Upper lobe of right lung (tissue), 1 donor: ENCODE data around the gene TSSK6. TPM values are rescaled to one million over a fixed set of nuclear protein-coding genes. Genes with fewer than 3 reads are reported as not detected.

Experiments used
- ATAC-seq: fragments of 200-7000 bp; cut with Tn5 transposase; one replicate; pipeline ENCODE4 v1.9.1; 2020; ENCODE audit warnings: mild to moderate bottlenecking, moderate library complexity
- DNase-seq: peaks from one replicate; pipeline ENCODE4 v3.0.0-alpha.2; 2020
- H3K27ac ChIP-seq: fragments of 200-600 bp; one replicate; pipeline ENCODE4 v1.8.0; 2022
- H3K27me3 ChIP-seq: fragments of 200-600 bp; one replicate; pipeline ENCODE4 v1.8.0; 2022; ENCODE audit warnings: mild to moderate bottlenecking
- H3K36me3 ChIP-seq: fragments of 200-600 bp; one replicate; pipeline ENCODE4 v1.8.0; 2022
- H3K4me1 ChIP-seq: fragments of 200-600 bp; one replicate; pipeline ENCODE4 v1.8.0; 2022
- H3K4me3 ChIP-seq: fragments of 200-600 bp; one replicate; pipeline ENCODE4 v1.8.0; 2022; ENCODE audit warnings: mild to moderate bottlenecking
- H3K9me3 ChIP-seq: fragments of 200-600 bp; one replicate; pipeline ENCODE4 v1.8.0; 2022
- CTCF ChIP-seq: fragments of 200-600 bp; IDR thresholded peaks from one replicate; pipeline ENCODE4 v1.8.0; 2022; ENCODE audit warnings: antibody characterized with exemption
- intact Hi-C: fragments of 100-400 bp; cut with DNase I; formaldehyde crosslinking; loops from one replicate; pipeline ENCODE4 v1.11.0; 2022
- total RNA-seq: library from RNA; stranded (reverse); fragmentation: NEBNext Ultra II Directional; extraction: Animal tissue kit (Norgen Biotek cat#: 25700); gene quantifications from one replicate; pipeline ENCODE4 v1.2.1, GENCODE V29; 2021
- donor health status: DM: no; HTN: yes; CAD: no; lungs with severe emphysema.

The TSSK6 gene
- total RNA-seq, 1 donor from 2014 or later: 1.8 TPM

DNA sequence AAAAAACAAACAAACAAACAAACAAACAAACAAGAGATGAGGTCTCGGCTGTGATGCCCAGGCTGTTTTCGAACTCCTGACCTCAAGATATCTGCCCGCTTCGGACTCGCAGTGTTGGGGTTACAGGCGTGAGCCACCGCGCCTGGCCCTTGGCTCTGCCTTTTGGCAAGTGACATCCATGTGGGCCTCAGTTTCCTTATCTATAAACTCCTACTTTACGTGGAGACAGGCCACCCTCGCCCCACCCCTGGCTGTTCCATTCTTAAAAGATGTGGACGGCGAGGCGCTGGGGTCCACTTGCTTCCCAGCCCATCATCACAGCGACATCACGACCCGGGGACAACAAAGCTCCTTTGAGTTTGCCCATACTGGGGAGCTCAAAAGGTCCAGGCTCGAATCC is 1.7 kb downstream of the TSSK6 start:
- DNase-seq: no peak
- Histone ChIP-seq H3K36me3 (no peaks in the 10 kb centered on the region), H3K4me1 (peaks cover 11% of the 10 kb centered on the region), H3K27ac (no peak overlapping the region), H3K9me3 (no peaks in the 10 kb centered on the region), H3K27me3 (no peaks in the 10 kb centered on the region), H3K4me3 (no peak overlapping the region)
- no peak for TF ChIP-seq CTCF
- intact Hi-C loops: no loop called here
- no peak for ATAC-seq

GRCh38 chr19:19510432-19510831 is 4.9 kb downstream of the TSSK6 start:
- Histone ChIP-seq H3K9me3 (no peaks in the 10 kb centered on the region), H3K36me3 (peaks cover 21% of the 10 kb centered on the region), H3K4me3 (no peak overlapping the region), H3K27ac (no peak overlapping the region), H3K27me3 (no peaks in the 10 kb centered on the region), H3K4me1 (no peaks in the 10 kb centered on the region)
- intact Hi-C loops: no loop called here
- ATAC-seq (no peak), DNase-seq (no peak)
- no peak for TF ChIP-seq CTCF

DNA sequence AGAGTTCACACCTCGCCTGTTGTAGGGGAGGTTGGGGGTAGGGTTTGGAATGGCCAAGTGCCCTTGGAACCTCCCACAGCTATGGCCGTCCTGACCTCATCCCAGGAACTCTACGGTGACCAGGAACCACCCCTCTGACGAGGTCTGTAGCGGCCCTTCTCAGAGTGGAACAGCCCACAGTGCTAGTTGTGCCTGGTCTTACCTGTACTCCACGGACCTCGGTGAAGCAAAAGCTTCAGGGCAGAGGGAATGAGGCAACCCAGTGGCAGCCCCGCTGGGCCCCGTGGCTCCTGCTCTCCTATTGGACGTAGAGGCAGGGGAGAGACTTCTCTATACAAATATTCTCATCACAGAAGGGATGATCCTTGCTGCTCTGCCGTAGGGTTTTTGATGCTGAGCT is 7.1 kb downstream of the TSSK6 start:
- H3K36me3 ChIP-seq: peaks cover 40% of the 10 kb centered on the region
- H3K27me3 ChIP-seq: no peaks in the 10 kb centered on the region
- no peak overlapping the region for H3K27ac ChIP-seq
- intact Hi-C loops: no loop called here
- H3K4me3 ChIP-seq: no peak overlapping the region
- ATAC-seq (no peak), DNase-seq (no peak)
- H3K9me3 ChIP-seq: no peaks in the 10 kb centered on the region
- no peaks in the 10 kb centered on the region for H3K4me1 ChIP-seq
- no peak for TF ChIP-seq CTCF

GRCh38 chr19:19507354-19507753 is 8.0 kb downstream of the TSSK6 start:
- TF ChIP-seq CTCF: no peak
- H3K27ac ChIP-seq: no peak overlapping the region
- no peak for ATAC-seq
- no peaks in the 10 kb centered on the region for H3K9me3 ChIP-seq
- peaks cover 49% of the 10 kb centered on the region for H3K36me3 ChIP-seq
- no peak for DNase-seq
- no peaks in the 10 kb centered on the region for H3K4me1 ChIP-seq
- H3K4me3 ChIP-seq: no peak overlapping the region
- intact Hi-C loops: no loop called here
- no peaks in the 10 kb centered on the region for H3K27me3 ChIP-seq

GRCh38 chr19:19506592-19506991 is 8.8 kb downstream of the TSSK6 start:
- no peak overlapping the region for H3K27ac ChIP-seq
- no peak for DNase-seq
- intact Hi-C loops: no loop called here
- no peaks in the 10 kb centered on the region for H3K27me3 ChIP-seq
- H3K4me1 ChIP-seq: no peaks in the 10 kb centered on the region
- H3K9me3 ChIP-seq: no peaks in the 10 kb centered on the region
- no peak for ATAC-seq
- peaks cover 56% of the 10 kb centered on the region for H3K36me3 ChIP-seq
- no peak overlapping the region for H3K4me3 ChIP-seq
- TF ChIP-seq CTCF: no peak

- ATAC-seq (no peak), DNase-seq (no peak)
- Histone ChIP-seq H3K36me3 (peaks cover 64% of the 10 kb centered on the region), H3K4me1 (no peaks in the 10 kb centered on the region), H3K27ac (no peak overlapping the region), H3K9me3 (no peaks in the 10 kb centered on the region), H3K4me3 (no peak overlapping the region), H3K27me3 (no peaks in the 10 kb centered on the region)
- TF ChIP-seq CTCF: no peak
- intact Hi-C loops: no loop called here
Measured at GRCh38 chr19:19505669-19506326, 9.6 kb downstream of the TSSK6 start.
